DMS153 treated with DMSO at 0.1 percent for 48 hours (cell line): Measurements from ENCODE around the gene RBM20.

Source experiments
- DNase-seq: peaks from one replicate; lab custom pipeline; 2025; ENCODE audit not compliant: unreplicated experiment; lab: John Stamatoyannopoulos, UW

RBM20 gene

GRCh38 chr10:110779489-110779888 lies 135.4 kb downstream of the RBM20 start:
- no peak for DNase-seq

DNA sequence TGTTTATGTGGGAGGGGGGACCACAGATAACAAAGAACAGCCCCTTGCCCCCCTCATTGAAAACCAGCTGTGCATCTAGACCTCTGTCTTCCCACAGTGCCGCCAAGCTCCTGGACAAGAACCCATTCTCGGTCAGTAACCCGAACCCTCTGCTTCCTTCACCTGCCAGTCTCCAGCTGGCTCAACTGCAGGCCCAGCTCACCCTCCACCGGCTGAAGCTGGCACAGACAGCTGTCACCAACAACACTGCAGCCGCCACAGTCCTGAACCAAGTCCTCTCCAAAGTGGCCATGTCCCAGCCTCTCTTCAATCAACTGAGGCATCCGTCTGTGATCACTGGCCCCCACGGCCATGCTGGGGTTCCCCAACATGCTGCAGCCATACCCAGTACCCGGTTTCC lies 136.6 kb downstream of the RBM20 start:
- peak; percentile 71 for DNase-seq

- DNase-seq = no peak
Observed at GRCh38 chr10:110781139-110781538, 137.0 kb downstream of the RBM20 start.

- DNase-seq = no peak
Observed at GRCh38 chr10:110782616-110783015, 138.5 kb downstream of the RBM20 start.

DNA sequence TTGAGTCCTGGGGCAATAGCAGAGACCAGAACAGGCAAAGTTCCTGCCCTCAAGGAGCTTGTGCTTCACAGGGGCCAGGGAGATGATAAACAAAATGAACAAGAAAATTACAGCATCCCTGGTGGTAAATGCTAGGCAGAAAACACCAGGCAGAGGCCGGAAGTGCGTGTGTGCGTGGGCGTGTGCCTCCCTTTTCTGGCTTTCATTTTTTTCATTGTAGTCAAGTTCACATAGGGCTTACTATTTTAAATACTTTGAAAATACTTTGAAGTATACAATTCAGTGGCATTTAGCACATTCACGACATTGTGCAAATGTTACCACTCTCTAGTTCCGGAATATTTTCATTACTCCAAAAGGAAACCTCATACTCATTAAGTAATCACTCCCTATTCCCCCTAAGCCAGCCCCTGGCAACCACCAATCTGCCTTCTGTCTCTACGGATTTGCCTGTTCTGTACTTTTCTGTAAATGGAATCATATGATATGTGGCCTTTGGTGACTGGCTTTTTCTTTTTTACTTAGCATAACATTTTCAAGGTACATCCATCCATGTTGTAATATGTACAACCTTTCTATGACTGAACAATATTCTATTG lies 139.5 kb downstream of the RBM20 start:
- DNase-seq = no peak

DNA sequence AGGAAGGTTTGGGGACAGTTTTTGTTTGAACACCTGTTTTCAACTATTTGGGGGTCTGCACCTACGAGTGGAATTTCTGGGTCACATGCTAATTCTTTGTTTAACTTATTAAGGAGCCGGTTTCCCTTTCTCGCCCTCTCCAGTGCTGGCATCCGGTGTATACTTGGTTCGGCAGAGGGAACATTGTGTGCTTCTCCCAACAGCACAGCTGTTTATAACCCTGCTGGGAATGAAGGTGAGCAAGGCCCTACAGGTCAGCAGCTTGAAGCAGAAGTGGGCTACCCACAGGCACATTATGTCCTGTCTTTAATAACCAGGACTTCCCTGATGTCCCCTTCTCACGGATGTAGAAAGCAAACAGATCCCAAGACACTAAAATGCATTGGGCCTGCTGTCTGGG lies 140.1 kb downstream of the RBM20 start:
- DNase-seq = no peak

GRCh38 chr10:110786172-110786571 lies 142.0 kb downstream of the RBM20 start:
- DNase-seq = no peak

DNA sequence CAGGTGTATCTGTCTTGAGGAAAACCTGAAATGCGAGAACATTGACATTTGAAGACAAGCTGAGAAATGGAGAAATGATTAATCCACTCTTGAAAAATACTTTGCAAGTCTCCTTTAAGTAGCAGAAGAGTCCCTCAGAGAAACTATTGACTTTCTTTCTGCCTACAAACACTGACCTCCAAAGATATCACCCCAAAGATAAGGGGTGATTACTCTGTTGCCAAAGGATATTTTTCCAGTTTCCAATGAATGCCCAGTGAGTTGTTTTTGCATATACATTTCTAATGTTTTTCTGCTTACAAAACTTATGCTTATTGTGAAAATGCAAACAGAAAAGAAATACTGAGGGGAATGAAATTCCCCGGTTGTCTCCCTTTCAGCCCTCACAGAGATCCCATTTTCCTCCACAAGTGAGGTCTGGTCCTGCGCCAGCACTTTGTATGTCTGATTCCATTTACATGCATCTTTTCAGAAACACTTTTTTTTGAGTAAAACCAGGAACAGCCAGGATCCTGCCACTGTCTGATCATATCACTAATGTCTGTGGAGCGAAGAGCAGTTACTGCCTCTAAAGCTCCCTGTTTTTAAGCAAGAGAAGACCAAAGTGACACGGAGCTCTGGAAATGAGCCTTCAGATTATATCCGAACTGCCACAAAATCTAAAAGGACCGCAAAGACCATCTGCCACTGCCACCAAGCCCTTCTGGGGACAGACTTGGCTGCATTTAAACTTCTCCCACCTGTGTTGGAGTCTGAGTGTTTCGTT lies 144.7 kb downstream of the RBM20 start:
- DNase-seq = no peak

GRCh38 chr10:110789604-110790433 lies 145.7 kb downstream of the RBM20 start:
- no peak for DNase-seq

DNA sequence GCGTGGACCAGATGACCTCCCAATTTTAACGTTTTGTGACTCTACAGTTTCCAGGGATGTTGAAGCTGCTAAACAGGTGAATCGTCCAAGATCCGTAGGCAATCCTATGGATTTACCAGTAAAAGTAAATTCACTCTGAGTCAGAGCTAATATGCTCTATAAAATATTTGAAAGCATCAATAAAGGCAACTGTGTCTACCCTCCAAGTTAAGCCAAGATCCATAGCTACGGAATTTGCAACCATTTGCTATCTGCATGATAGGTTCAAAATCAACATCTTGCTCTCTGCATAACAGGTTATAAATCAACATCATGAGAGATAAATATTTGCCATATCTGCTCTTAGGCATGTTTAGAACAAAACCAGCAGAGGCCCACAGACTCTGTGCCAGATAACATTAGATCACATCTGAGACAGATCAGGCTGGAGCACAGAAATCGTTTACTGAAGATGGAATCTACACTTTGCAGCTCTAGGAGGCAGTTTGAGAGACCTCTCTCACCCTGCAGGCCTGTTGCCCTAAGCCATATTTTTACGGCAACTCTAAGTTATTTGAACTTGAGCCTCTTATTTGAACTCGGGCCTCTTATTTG lies 146.9 kb downstream of the RBM20 start:
- no peak for DNase-seq

DNA sequence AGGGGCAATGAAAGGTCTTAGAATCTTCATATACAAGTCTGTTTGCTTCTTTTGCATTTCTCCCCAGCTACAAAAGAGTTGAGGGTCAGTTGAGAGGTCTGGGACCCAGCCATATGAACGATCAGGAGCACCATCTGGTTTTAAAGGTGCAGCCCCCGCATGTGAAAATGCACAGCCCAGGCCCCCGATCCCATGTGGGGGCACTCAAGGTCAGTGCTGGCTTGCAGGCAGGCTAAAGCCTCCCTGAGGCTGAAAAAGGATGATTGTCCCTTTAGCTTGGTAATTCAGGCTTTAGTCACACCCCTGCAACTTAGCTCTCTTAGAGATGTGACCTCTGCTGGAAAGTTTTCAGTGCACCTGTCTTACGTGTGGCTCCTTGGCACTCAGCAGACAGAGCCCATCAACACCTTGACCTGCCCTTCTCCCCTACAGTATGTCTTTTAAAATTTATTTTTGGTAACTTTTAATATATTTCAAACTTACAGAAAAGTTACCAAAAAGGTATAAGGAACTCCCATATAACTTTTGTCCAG lies 147.5 kb downstream of the RBM20 start:
- no peak for DNase-seq

DNA sequence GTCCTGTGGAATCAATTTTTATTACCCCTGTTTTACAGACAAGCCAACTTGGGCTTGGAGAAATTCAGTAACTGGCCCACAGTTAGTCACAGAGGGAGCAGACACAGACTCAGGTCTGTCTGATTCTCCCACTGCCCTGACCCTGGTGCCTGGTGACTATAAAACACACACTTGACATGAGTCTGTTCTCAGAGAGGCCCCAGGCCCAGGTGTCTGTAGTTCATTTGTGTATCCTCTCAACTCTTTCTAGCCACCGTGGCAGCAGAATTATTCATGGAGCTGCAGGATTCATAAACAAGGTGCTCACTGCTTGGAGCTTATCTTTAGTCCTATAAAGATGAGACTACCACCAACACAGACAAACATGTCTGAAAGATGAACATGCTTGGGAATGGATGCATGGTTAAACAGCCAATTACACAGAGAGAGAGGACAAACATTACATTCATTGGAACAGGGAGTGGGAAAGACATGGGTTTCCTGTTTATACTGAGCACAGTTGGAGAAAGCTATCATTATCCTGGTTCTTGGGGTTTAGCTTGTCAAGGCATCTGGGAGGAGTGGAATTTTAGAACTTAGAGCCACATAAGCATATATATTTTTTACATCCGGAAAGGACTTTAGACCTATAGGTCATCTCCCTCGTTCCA lies 148.5 kb downstream of the RBM20 start:
- DNase-seq = no peak

DNA sequence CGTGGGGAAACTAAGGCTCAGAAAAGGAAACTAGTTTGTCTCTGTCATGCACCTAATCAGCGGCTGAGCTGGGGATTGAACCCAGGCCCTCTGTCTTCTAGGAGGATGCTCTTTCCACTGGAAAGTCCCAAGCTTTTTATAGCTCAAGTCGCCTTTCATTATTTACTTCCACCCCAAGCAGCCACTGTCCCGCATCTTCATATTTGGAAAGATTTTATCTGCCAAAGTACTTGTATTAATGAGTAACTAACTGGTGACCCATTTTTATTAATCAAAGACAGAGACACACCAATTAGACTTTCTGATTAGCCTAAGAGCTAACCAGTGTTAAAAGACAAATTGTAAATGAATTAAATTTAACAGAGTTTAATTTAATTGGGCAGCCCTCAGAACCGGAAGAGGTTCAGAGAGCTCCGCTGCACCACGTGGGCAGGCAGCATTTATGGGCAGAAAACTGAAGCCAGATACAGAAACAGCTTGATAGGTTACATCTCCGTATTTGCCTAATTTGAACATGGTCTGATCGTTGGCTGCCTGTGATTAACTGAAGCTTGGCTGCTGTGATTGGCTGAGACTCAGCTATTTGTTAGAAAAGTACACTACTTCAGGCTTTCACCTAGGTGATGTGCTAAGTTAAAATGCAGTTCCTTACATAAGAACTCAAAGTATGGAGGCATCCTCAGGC lies 149.1 kb downstream of the RBM20 start:
- DNase-seq = peak; percentile 74

GRCh38 chr10:110793886-110794285 lies 149.8 kb downstream of the RBM20 start:
- peak; percentile 64 for DNase-seq

- peak; percentile 99 for DNase-seq
Observed at GRCh38 chr10:110794808-110795207, 150.7 kb downstream of the RBM20 start.

DNA sequence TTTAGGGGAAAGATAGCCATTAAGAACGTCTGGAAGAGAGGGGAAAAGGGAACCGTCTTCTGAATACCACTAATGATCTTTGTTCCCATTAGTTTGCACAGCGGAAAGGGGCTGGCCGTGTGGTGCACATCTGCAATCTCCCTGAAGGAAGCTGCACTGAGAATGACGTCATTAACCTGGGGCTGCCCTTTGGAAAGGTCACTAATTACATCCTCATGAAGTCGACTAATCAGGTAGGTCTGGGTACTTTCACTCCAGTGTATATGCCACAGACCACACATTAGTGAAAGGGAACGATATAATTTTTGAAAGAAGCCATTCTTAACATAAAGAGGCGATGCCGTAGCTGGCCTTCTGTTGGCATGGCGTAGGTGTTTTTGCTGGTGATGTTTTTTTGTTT lies 153.3 kb downstream of the RBM20 start:
- no peak for DNase-seq

GRCh38 chr10:110798340-110798739 lies 154.2 kb downstream of the RBM20 start:
- DNase-seq = no peak

- DNase-seq = no peak
Observed at GRCh38 chr10:110802090-110802489, 158.0 kb downstream of the RBM20 start.

- peak; percentile 92 for DNase-seq
Observed at GRCh38 chr10:110802551-110803238, 158.6 kb downstream of the RBM20 start.
